Measurements from ENCODE around the gene FGF10. TPM values are rescaled to one million over a fixed set of nuclear protein-coding genes. Genes with fewer than 3 reads are reported as not detected.

Gene FGF10
- polyA plus RNA-seq, 2 of the 4 experiments (the other 2 are of a cell fraction): not detected

GRCh38 chr5:44331471-44332050, 57.7 kb downstream of the FGF10 start:
- Histone ChIP-seq H3K27ac (no peak overlapping the region), H3K4me1 (no peaks in the 10 kb centered on the region), H3K9me3 (no peaks in the 10 kb centered on the region), H3K4me2 (no peak overlapping the region), H3K4me3 (no peak overlapping the region)
- FAIRE-seq (no peak), DNase-seq (ENCODE audit: low read depth in 1 of 2, low spot score in 1 of 2) (no peak), ATAC-seq (no peak)
- CTCF ChIA-PET: interaction anchor here (0.5 to 1.7 kb wide), 14 partner anchors 12 to 800 kb away, joined by 3 to 8 read pairs (median 4); no protein-coding TSS in a partner anchor
- TF ChIP-seq, protein P1, sequence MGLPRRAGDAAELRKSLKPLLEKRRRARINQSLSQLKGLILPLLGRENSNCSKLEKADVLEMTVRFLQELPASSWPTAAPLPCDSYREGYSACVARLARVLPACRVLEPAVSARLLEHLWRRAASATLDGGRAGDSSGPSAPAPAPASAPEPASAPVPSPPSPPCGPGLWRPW (IDR thresholded peaks at IDR 0.05): no peak
- TF ChIP-seq ESRRA (IDR thresholded peaks at IDR 0.05; ENCODE audit: borderline replicate concordance, low read length) (no peak), CBX2 (IDR thresholded peaks at IDR 0.05; ENCODE audit: borderline replicate concordance, low read depth) (no peak), HDAC2 (IDR thresholded peaks at IDR 0.05) (no peak), RAD21 (conservative IDR thresholded peaks at IDR 0.05 in 1 of 2, IDR thresholded peaks at IDR 0.05 in 1 of 2) (no peak), RFX5 (IDR thresholded peaks at IDR 0.05) (no peak), MAFK (IDR thresholded peaks at IDR 0.05; ENCODE audit: partially characterized antibody) (no peak)
- TF ChIP-seq, protein P2, sequence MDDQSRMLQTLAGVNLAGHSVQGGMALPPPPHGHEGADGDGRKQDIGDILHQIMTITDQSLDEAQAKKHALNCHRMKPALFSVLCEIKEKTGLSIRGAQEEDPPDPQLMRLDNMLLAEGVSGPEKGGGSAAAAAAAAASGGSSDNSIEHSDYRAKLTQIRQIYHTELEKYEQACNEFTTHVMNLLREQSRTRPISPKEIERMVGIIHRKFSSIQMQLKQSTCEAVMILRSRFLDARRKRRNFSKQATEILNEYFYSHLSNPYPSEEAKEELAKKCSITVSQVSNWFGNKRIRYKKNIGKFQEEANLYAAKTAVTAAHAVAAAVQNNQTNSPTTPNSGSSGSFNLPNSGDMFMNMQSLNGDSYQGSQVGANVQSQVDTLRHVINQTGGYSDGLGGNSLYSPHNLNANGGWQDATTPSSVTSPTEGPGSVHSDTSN (IDR thresholded peaks at IDR 0.05): no peak
- TF ChIP-seq, protein P3, sequence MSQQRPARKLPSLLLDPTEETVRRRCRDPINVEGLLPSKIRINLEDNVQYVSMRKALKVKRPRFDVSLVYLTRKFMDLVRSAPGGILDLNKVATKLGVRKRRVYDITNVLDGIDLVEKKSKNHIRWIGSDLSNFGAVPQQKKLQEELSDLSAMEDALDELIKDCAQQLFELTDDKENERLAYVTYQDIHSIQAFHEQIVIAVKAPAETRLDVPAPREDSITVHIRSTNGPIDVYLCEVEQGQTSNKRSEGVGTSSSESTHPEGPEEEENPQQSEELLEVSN (IDR thresholded peaks at IDR 0.05; ENCODE audit: borderline replicate concordance, low read depth): no peak
- 16% methylated on average over 3 of the region's 3 CpGs for WGBS (ENCODE audit: missing lambda C conversion rate)
- POLR2A ChIA-PET: no interaction called here

DNA sequence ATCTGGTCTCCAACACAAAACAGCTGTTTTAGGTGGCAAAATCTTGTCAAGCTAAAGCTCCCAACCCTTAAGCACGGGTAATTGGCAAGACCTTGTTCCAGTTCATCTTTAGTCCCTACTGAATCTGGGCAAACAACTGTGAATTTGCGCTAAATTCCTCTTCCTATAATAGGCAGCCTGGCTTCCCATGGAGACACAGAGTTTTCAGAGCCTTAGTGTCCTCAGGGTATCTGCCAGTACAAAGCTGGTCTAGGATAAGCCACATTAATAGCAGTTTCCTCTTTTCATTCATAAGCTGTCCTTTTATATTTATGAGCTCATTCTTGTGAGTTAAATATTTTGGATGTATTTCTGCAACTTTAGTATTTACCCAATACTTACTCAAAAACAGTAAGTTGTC, 59.5 kb downstream of the FGF10 start:
- H3K4me1 ChIP-seq: no peaks in the 10 kb centered on the region
- POLR2A ChIA-PET: no interaction called here
- 25% methylated on average over 2 of the region's 2 CpGs for WGBS (ENCODE audit: missing lambda C conversion rate)
- no peak overlapping the region for H3K27ac ChIP-seq
- H3K4me3 ChIP-seq: no peak overlapping the region
- no peak for FAIRE-seq
- TF ChIP-seq ESRRA (IDR thresholded peaks at IDR 0.05; ENCODE audit: borderline replicate concordance, low read length) (no peak), FOSL2 (IDR thresholded peaks at IDR 0.05) (no peak), FOSL2 (CRISPR knock-in tag; IDR thresholded peaks at IDR 0.05) (no peak), EHMT2 (IDR thresholded peaks at IDR 0.05; ENCODE audit: low read depth) (no peak)
- no peak for ATAC-seq
- H3K4me2 ChIP-seq: no peak overlapping the region
- CTCF ChIA-PET: no interaction called here
- no peaks in the 10 kb centered on the region for H3K9me3 ChIP-seq
- DNase-seq (ENCODE audit: low read depth in 1 of 2, low spot score in 1 of 2): no peak

DNA sequence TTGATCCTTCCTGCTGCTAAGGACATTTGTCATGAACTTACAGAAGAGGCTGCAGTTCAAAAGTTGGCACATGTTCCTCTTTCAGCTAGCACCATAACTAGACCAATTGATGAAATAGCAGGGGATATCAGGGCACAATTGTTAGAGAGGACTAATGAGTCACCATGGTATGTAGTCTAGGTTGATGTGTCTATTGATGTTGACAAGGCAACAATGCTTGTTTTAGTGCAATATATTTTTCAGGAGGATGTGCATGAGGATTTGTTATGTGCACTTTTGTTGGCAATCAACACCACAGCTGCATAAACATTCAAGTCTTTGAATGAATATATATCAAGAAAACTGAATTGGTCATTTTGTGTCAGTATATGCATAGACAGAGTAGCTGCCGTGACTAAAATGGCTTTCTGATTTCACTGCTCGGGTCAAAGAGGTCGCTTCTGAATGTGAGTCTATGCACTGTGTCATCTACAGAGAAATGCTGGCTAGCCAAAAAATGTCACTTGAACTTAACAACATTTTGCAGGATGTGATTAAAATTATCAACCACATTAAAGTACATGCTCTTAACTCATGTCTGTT, 68.0 kb downstream of the FGF10 start:
- POLR2A ChIA-PET: no interaction called here
- WGBS (ENCODE audit: missing lambda C conversion rate): 1% methylated on average over 3 of the region's 3 CpGs
- no peak for ATAC-seq
- CTCF ChIA-PET: no interaction called here
- FAIRE-seq: no peak
- Histone ChIP-seq H3K27ac (no peak overlapping the region), H3K4me2 (no peak overlapping the region), H3K9me3 (no peaks in the 10 kb centered on the region), H3K4me3 (no peak overlapping the region), H3K4me1 (no peaks in the 10 kb centered on the region)
- DNase-seq (ENCODE audit: low read depth in 1 of 2, low spot score in 1 of 2): no peak
- no peak for TF ChIP-seq REST (IDR thresholded peaks at IDR 0.05)
